GM12865 (cell line): ENCODE data around the gene TBL1X.

ENCODE experiments used
- DNase-seq: peaks from one replicate; pipeline ENCODE4 v3.0.0; 2010; ENCODE audit warnings: low read depth
- H3K4me3 ChIP-seq: 2 replicates; pipeline ENCODE4 v1.5.1; 2011; ENCODE audit warnings: mild to moderate bottlenecking, low read depth, low read length, control low read depth
- TF ChIP-seq, protein P1 (sequence below): IDR thresholded peaks from 2 replicates; pipeline ENCODE4 v1.5.1; 2011; ENCODE audit warnings: low read length, control low read depth, low read depth, inconsistent platforms; ENCODE audit not compliant: insufficient read depth; ENCODE audit errors: missing control alignments

The TBL1X gene

GRCh38 chrX:9707306-9708033 lies 242.6 kb downstream of the TBL1X start:
- TF ChIP-seq, protein P1, sequence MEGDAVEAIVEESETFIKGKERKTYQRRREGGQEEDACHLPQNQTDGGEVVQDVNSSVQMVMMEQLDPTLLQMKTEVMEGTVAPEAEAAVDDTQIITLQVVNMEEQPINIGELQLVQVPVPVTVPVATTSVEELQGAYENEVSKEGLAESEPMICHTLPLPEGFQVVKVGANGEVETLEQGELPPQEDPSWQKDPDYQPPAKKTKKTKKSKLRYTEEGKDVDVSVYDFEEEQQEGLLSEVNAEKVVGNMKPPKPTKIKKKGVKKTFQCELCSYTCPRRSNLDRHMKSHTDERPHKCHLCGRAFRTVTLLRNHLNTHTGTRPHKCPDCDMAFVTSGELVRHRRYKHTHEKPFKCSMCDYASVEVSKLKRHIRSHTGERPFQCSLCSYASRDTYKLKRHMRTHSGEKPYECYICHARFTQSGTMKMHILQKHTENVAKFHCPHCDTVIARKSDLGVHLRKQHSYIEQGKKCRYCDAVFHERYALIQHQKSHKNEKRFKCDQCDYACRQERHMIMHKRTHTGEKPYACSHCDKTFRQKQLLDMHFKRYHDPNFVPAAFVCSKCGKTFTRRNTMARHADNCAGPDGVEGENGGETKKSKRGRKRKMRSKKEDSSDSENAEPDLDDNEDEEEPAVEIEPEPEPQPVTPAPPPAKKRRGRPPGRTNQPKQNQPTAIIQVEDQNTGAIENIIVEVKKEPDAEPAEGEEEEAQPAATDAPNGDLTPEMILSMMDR, result no peak
- H3K4me3 ChIP-seq, result no peak overlapping the region
- DNase-seq, result no peak

DNA sequence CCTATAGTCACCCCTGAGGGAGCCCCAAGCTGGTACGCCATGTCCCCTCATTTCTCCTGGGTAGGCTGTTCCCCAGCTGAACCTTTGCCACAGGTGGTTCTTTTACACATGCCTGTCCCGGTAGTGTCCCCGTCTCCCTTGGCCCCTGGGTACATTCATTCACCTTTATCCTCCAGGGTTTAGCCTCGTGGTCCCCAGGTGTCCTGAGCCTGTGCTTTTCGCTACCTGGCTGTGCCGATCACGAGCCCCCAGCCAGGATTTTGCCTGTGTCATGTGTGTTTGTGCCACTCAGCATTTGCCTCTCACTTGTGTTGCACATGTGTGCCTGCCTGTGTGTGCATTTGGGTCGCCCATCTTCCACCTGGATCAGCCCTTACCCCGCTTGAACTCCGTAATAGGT lies 243.2 kb downstream of the TBL1X start:
- no peak for DNase-seq
- H3K4me3 ChIP-seq, result no peak overlapping the region
- TF ChIP-seq, protein P1, result no peak

- no peak overlapping the region for H3K4me3 ChIP-seq
- peak; percentile 71 for DNase-seq
- TF ChIP-seq, protein P1, result peak; percentile 78
Observed at GRCh38 chrX:9708923-9709553, 244.2 kb downstream of the TBL1X start.

DNA sequence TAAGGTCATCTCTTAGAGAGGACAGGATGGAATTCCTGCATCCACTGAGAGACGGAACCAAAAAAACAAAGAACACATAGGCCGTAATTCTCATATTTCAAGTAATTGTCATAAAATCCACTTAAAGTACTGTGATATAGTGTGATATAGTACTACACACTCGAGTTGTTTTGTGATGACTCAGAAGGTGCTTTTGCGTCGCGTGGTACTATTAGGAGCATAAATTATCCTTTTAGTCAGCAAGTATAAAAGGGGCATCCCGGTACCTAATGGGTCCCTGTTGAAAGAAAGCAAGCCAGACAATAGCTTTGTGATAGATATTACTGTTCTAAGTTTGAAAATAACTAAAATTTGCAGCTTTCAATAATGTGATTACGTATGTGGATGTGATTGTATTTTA lies 245.5 kb downstream of the TBL1X start:
- TF ChIP-seq, protein P1, result no peak
- peak; percentile 29 for DNase-seq

GRCh38 chrX:9717376-9717775 lies 252.5 kb downstream of the TBL1X start:
- TF ChIP-seq, protein P1, result no peak
- H3K4me3 ChIP-seq, result no peak overlapping the region
- no peak for DNase-seq

More for the DNA sequence above, 245.5 kb downstream of the TBL1X start:
- H3K4me3 ChIP-seq, result no peak overlapping the region

- no peak for DNase-seq
Observed at GRCh38 chrX:9724711-9725110, 259.9 kb downstream of the TBL1X start.

More at GRCh38 chrX:9724711-9725110, 259.9 kb downstream of the TBL1X start:
- TF ChIP-seq, protein P1, result no peak
- H3K4me3 ChIP-seq, result no peak overlapping the region
